Measurements from ENCODE around the gene ALOXE3.

ALOXE3 gene

DNA sequence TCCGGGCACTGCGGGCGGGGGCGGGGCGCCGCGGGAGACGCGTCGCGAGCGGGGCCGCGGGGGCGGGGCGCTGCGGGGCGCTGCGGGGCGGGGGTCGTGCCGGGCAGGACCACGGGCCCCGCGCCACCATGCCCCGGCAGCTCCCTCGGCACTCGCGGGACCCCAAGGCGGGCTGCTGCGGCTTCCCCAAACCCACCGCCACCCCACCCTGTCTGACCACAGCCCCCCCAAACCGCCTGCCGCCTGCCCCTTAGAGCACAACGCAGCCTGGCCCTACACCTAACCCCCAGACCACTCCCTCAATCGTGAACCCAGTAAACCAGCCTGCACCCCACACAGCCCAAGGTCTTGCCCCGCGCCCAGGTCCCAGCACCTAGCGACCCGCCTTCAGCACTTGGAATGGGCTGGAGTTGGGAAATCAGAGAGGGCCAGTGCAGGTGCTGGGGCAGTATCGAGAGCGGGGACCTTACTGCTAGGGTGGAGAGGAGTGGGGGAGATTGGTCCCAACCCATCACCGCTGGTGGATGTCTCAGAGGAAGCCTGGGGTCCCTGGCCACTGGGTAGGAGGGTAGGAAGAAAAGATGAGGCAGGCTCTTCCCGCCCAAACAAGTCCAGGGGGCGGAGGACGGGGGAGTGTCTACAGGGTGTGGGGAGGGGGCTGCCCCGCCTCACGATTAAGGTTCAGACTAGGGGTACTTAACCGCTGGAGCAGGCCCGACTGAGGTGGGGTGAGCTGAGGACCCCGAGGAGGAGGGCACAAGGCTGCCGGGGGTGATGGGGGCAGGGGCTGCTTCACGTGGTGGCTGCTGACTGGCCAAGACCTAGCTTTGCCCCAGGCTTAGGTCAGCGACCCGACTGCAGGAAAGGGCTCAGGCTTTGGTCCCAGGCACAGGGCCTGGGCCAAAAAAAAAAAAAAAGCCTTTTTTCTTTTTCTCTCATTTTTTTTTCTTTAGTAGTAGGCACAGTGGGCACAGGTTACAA lies 45.0 kb upstream of the ALOXE3 start:
- DNase-seq (ENCODE audit: extremely low spot score), result peak; percentile 72
- no peak for TF ChIP-seq NFRKB (IDR thresholded peaks at IDR 0.05)
- no peak for TF ChIP-seq FOXM1 (IDR thresholded peaks at IDR 0.05; ENCODE audit: borderline replicate concordance)
- no peak for TF ChIP-seq CTBP1 (IDR thresholded peaks at IDR 0.05; ENCODE audit: borderline replicate concordance)
- peak; percentile 79 for TF ChIP-seq L3MBTL2 (conservative IDR thresholded peaks at IDR 0.05)
- CTCF ChIA-PET, result interaction anchor here (1.3 kb wide), 1 partner anchor 90 kb away, joined by 4 read pairs; no protein-coding TSS in a partner anchor
- POLR2A ChIA-PET, result interaction anchor here (0.8 to 1.9 kb wide), 7 partner anchors 10 to 85 kb away, joined by 3 to 31 read pairs (median 5); partner anchors contain the start of genes CTC1, PFAS and TMEM107

DNA sequence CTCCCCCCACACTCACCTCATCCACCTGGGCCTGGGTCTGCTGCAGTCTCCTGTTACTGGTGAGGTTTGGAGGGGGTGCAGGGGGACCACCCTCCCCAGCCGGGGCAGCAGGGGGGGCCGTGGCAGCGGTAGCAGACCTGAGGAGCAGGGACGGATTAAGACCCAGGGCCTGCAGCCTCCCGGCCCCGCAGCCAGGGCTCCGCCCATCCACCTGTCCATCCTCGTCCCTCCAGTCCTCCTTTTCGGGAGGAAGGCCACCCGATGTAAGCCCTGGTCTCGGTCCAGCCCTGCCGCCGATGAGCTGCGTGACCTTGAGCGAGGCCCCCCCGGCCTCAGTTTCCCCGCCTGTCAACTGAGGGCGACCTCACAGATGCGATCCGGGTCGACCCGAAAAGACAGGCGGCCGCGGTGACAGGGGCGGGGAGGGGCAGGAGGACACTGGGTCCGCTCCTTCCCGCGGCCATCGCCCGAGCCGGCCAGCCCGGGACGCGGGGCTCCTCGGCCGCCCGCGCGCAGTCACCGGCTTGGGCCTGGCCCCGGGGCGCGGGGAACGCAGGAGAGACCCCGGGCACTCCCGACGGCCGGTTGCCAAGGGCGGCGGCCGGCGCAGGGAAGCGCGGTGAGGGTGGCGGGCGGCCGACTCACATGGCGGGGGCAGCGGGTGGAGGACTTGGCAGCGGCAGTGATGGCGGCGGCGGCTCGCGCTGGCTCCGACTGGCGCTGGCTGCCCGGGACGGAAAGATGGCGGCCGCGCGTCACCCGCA lies 44.1 kb upstream of the ALOXE3 start, which contains the start of gene VAMP2:
TSS of gene VAMP2 (minus strand) at position 716 of the 764 bp plus-strand sequence. CDS start at position 647, 69 bp downstream.
- TF ChIP-seq L3MBTL2 (conservative IDR thresholded peaks at IDR 0.05) (no peak), LEF1 (IDR thresholded peaks at IDR 0.05; ENCODE audit: borderline replicate concordance) (peak; percentile 60; the same call in 1 of the 2 replicates)
- no peak for DNase-seq (ENCODE audit: extremely low spot score)
- ChIA-PET CTCF (no interaction called here), POLR2A (interaction anchor here (0.8 to 2.6 kb wide), 3 partner anchors 11 to 36 kb away, joined by 3 to 12 read pairs (median 3); no protein-coding TSS in a partner anchor)

DNA sequence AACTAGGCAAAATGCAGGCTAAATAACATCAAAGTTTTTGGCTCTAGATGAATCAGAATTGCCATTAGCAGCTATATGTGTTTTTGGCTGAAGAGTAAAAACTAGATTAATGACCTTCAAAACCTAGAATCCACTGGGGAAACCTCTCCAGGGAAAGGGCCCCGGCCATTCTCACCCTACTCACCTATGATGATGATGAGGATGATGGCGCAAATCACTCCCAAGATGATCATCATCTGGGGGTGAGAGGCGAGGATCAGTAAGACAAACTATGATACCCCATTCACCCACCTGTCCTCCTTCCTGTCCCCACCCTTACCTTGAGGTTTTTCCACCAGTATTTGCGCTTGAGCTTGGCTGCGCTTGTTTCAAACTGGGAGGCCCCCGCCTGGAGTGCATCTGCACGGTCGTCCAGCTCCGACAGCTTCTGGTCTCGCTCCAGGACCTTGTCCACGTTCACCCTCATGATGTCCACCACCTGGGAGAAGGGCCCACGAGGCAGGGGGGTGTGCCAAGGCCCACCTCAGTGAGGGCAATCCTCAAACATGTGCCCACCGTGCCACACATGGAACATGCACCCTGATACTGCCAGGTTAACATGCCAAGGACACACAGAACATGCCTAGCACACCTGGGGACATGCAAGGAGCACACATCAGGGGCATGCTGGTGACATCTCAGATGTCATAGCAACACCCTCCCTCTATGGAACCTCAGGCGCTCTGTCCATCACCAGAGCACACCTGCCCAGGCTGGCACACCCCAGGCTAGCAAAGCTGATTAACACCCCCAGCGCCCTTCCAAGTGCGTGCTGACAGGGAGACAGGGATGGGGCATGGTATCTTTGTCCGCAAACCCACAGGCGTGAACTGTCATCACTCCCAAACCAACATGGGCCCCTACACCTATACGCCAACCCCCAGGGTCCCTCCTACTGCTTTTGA lies 43.2 kb upstream of the ALOXE3 start:
- TF ChIP-seq, protein P1, sequence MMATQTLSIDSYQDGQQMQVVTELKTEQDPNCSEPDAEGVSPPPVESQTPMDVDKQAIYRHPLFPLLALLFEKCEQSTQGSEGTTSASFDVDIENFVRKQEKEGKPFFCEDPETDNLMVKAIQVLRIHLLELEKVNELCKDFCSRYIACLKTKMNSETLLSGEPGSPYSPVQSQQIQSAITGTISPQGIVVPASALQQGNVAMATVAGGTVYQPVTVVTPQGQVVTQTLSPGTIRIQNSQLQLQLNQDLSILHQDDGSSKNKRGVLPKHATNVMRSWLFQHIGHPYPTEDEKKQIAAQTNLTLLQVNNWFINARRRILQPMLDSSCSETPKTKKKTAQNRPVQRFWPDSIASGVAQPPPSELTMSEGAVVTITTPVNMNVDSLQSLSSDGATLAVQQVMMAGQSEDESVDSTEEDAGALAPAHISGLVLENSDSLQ (IDR thresholded peaks at IDR 0.05), result no peak
- TF ChIP-seq NFRKB (IDR thresholded peaks at IDR 0.05) (no peak), ELF4 (IDR thresholded peaks at IDR 0.05) (no peak), LEF1 (IDR thresholded peaks at IDR 0.05; ENCODE audit: borderline replicate concordance) (no peak), HDGF (IDR thresholded peaks at IDR 0.05; ENCODE audit: borderline replicate concordance) (no peak), FOXM1 (IDR thresholded peaks at IDR 0.05; ENCODE audit: borderline replicate concordance) (no peak), ZNF384 (IDR thresholded peaks at IDR 0.05) (no peak), CTBP1 (IDR thresholded peaks at IDR 0.05; ENCODE audit: borderline replicate concordance) (no peak), ARNT (IDR thresholded peaks at IDR 0.05) (no peak), SUZ12 (IDR thresholded peaks at IDR 0.05) (no peak), L3MBTL2 (conservative IDR thresholded peaks at IDR 0.05) (no peak), FOXA1 (IDR thresholded peaks at IDR 0.05) (no peak), BHLHE40 (IDR thresholded peaks at IDR 0.05; ENCODE audit: borderline replicate concordance) (no peak), TARDBP (IDR thresholded peaks at IDR 0.05) (no peak), FOXK2 (IDR thresholded peaks at IDR 0.05) (no peak), SP1 (IDR thresholded peaks at IDR 0.05) (no peak)
- DNase-seq (ENCODE audit: extremely low spot score), result no peak
- CTCF ChIA-PET, result no interaction called here
- POLR2A ChIA-PET, result interaction anchor here (0.9 to 2.6 kb wide), 5 partner anchors 8 to 134 kb away, joined by 3 to 12 read pairs (median 3); partner anchors contain the start of genes PER1 and SLC25A35

DNA sequence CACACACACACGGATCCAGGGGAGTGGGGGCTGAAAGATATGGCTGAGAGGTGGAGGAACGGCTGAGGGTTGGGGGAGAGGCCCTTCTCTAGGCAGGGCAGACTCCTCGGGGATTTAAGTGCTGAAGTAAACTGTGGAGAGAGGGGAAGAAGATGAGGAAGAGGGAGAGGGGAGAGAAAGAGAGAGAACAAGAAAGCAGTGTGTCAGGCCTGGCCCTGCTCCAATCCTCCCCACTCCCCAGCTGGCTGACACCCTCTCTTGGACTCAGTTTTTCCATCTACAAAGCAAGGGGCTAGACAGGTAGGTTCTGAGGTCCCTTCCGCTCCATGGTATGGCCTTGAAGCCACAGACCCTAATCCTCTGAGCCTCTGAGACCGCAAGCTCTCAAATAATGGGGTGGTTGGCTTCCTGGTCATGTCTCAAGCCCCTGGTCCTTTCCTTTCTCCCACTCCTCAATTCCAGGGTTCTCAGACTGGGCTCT lies 42.5 kb upstream of the ALOXE3 start:
- CTCF ChIA-PET, result no interaction called here

DNA sequence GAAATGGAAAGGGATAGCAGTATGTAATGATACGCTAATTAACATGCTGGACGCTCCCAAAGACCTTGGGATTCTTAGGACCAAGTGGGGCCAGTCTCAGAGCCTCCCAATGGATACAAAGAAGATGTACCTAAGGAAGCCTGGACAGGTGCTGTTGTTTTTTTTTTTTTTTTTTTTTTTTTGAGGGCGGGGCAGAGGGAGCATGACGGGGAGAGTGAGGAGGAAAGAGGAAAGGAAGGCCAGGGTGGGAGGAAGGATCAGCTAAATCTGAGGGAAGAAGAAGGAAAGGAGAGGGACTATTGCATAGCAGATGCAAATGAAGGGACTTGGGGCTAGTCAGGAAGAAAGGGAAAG lies 41.9 kb upstream of the ALOXE3 start:
- CTCF ChIA-PET, result no interaction called here
- DNase-seq (ENCODE audit: extremely low spot score), result no peak
- TF ChIP-seq TARDBP (IDR thresholded peaks at IDR 0.05) (no peak), L3MBTL2 (conservative IDR thresholded peaks at IDR 0.05) (no peak), ZNF384 (IDR thresholded peaks at IDR 0.05) (peak; percentile 90), SUZ12 (IDR thresholded peaks at IDR 0.05) (no peak)
- TF ChIP-seq, protein P1 (IDR thresholded peaks at IDR 0.05), result no peak
- POLR2A ChIA-PET, result interaction anchor here (1.0 to 2.6 kb wide), 3 partner anchors 8 to 37 kb away, joined by 3 to 12 read pairs (median 4); partner anchors contain the start of gene PER1

More for the DNA sequence above, 42.5 kb upstream of the ALOXE3 start:
- POLR2A ChIA-PET, result interaction anchor here (0.9 to 2.6 kb wide), 5 partner anchors 9 to 134 kb away, joined by 3 to 12 read pairs (median 3); partner anchors contain the start of genes PER1 and SLC25A35
- DNase-seq (ENCODE audit: extremely low spot score), result no peak
- TF ChIP-seq FOXK2 (IDR thresholded peaks at IDR 0.05) (no peak), SP1 (IDR thresholded peaks at IDR 0.05) (no peak), LEF1 (IDR thresholded peaks at IDR 0.05; ENCODE audit: borderline replicate concordance) (no peak), HDGF (IDR thresholded peaks at IDR 0.05; ENCODE audit: borderline replicate concordance) (no peak), ELF4 (IDR thresholded peaks at IDR 0.05) (no peak)
